Measurements from ENCODE around the gene RNF144A. TPM values are rescaled to one million over a fixed set of nuclear protein-coding genes. Genes with fewer than 3 reads are reported as not detected.

RNF144A gene
- polyA plus RNA-seq, 3 donors, result 0.30 to 0.68 (median 0.48) TPM

- Histone ChIP-seq H3K9ac (ENCODE audit: insufficient read depth, low read length, poor library complexity, severe bottlenecking) (no peak overlapping the region), H2AFZ (ENCODE audit: insufficient read depth, low read depth, low read length, poor library complexity, severe bottlenecking) (no peak overlapping the region), H3K4me3 (replicated peaks in 1 of 3; ENCODE audit: low read depth in 2 of 3, low read length in 3 of 3) (no peak overlapping the region), H3K4me2 (replicated peaks; ENCODE audit: extremely low read depth, low read length, poor library complexity, severe bottlenecking) (no peak overlapping the region), H3K4me1 (ENCODE audit: control insufficient read depth in 1 of 2, insufficient read depth in 2 of 2, low read length in 2 of 2) (peaks cover 8 to 12% of the 10 kb centered on the region in 2 donors), H3K79me2 (ENCODE audit: insufficient read depth, low read length) (no peaks in the 10 kb centered on the region), H3K27me3 (ENCODE audit: control insufficient read depth in 2 of 2, insufficient read depth in 2 of 2, low read length in 2 of 2) (no peaks in the 10 kb centered on the region), H3K36me3 (replicated peaks in 1 of 2; ENCODE audit: control insufficient read depth in 1 of 2, insufficient read depth in 2 of 2, low read length in 2 of 2) (no peaks in the 10 kb centered on the region), H4K20me1 (ENCODE audit: insufficient read depth, low read length) (no peaks in the 10 kb centered on the region), H3K9me3 (replicated peaks in 1 of 2; ENCODE audit: control insufficient read depth in 1 of 2, insufficient read depth in 1 of 2, low read length in 2 of 2) (no peaks in the 10 kb centered on the region), H3K27ac (ENCODE audit: low read depth in 1 of 2, low read length in 2 of 2) (no peak overlapping the region)
- TF ChIP-seq CTCF (IDR thresholded peaks at IDR 0.05), result no peak
- Mint-ChIP-seq H3K4me1 (peaks cover 15% of the 10 kb centered on the region), H3K27ac (no peak overlapping the region), H3K4me3 (no peak overlapping the region), H3K27me3 (ENCODE audit: low read depth in 3 of 3) (peaks cover 0 to 4% (median 3%) of the 10 kb centered on the region in 3 donors), H3K36me3 (no peaks in the 10 kb centered on the region), H3K9me3 (no peaks in the 10 kb centered on the region)
- no peak for DNase-seq
- intact Hi-C loops (cut with micrococcal nuclease), result loop anchor here in 1 of 2 donors (10.0 kb wide), 1 partner anchor 93 kb away; no protein-coding TSS in a partner anchor
These were observed 5.5 kb upstream of the RNF144A start for GRCh38 chr2:6911721-6912120.

GRCh38 chr2:6913415-6914157 is 3.6 kb upstream of the RNF144A start:
- H3K27me3 Mint-ChIP-seq (ENCODE audit: low read depth in 3 of 3), result peaks cover 1 to 9% (median 9%) of the 10 kb centered on the region in 3 donors
- 84% methylated on average over 2 of the region's 9 CpGs for WGBS (ENCODE audit: insufficient coverage)
- H3K4me1 Mint-ChIP-seq, result peaks cover 18% of the 10 kb centered on the region

More at GRCh38 chr2:6913415-6914157, 3.6 kb upstream of the RNF144A start:
- no peak overlapping the region for H3K27ac Mint-ChIP-seq
- H3K4me3 ChIP-seq (replicated peaks in 1 of 3; ENCODE audit: low read depth in 2 of 3, low read length in 3 of 3), result no peak overlapping the region
- H3K36me3 Mint-ChIP-seq, result no peaks in the 10 kb centered on the region
- intact Hi-C loops (cut with micrococcal nuclease), result loop anchor here in 1 of 2 donors (10.0 kb wide), 1 partner anchor 91 kb away; no protein-coding TSS in a partner anchor
- no peak for DNase-seq
- no peaks in the 10 kb centered on the region for H3K27me3 ChIP-seq (ENCODE audit: control insufficient read depth in 2 of 2, insufficient read depth in 2 of 2, low read length in 2 of 2)
- H3K9me3 Mint-ChIP-seq, result peaks cover 0 to 2% (median 0%) of the 10 kb centered on the region in 7 donors
- H3K4me2 ChIP-seq (replicated peaks; ENCODE audit: extremely low read depth, low read length, poor library complexity, severe bottlenecking), result no peak overlapping the region
- H3K36me3 ChIP-seq (replicated peaks in 1 of 2; ENCODE audit: control insufficient read depth in 1 of 2, insufficient read depth in 2 of 2, low read length in 2 of 2), result no peaks in the 10 kb centered on the region
- H3K9me3 ChIP-seq (replicated peaks in 1 of 2; ENCODE audit: control insufficient read depth in 1 of 2, insufficient read depth in 1 of 2, low read length in 2 of 2), result no peaks in the 10 kb centered on the region
- no peaks in the 10 kb centered on the region for H3K79me2 ChIP-seq (ENCODE audit: insufficient read depth, low read length)
- H4K20me1 ChIP-seq (ENCODE audit: insufficient read depth, low read length), result no peaks in the 10 kb centered on the region
- no peak overlapping the region for H3K4me3 Mint-ChIP-seq
- H2AFZ ChIP-seq (ENCODE audit: insufficient read depth, low read depth, low read length, poor library complexity, severe bottlenecking), result no peak overlapping the region
- H3K4me1 ChIP-seq (ENCODE audit: control insufficient read depth in 1 of 2, insufficient read depth in 2 of 2, low read length in 2 of 2), result peaks cover 16 to 24% of the 10 kb centered on the region in 2 donors
- no peak overlapping the region for H3K9ac ChIP-seq (ENCODE audit: insufficient read depth, low read length, poor library complexity, severe bottlenecking)
- no peak overlapping the region for H3K27ac ChIP-seq (ENCODE audit: low read depth in 1 of 2, low read length in 2 of 2)
- TF ChIP-seq CTCF (IDR thresholded peaks at IDR 0.05), result no peak

Data from CD14-positive monocyte (primary cell).